ENCODE measurements around the gene CLCN7. TPM values are rescaled to one million over a fixed set of nuclear protein-coding genes. Genes with fewer than 3 reads are reported as not detected.

The CLCN7 gene
- total and polyA plus RNA-seq, 9 of the 15 experiments (the other 6 are each of a cell fraction or from before 2014, with no cell fraction given): 0.06 to 126 (median 18.7) TPM

DNA sequence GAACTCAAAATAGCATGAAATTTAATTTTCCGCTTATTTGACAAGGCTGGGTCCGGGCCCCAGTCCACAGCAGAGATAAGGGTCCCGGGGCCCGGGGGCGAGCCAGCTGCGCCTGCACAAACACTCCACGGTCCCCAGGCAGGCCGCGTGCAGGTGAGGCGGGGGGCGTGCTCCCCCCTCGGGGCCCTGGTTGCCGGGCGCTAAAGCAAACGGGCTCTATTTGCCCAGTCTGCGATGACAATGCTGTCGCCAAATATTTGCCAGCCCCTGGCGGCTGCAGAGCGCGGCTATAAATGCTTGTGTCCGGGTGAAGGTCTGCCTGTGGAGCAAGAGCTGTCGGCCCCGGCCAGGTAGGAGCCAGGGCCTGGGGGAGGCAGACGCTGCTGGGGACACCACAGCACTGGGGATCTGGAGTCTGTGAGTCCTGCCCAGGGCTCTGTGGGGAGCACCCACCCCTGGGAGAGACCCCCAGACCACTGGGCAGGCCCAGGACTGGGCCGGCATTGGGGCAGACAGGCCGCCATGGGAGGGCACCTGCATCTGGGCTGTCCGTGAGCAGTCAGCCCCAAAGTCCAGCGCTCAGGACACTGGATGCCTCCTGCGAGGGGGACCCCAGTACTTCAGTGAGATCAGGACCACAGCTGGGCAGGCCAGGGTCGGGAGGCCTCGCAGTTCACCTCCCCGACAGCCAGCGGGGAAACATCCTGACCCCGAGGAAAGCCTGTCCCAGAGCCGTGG is 43.9 kb downstream of the CLCN7 start, which contains the start of gene PERCC1:
PERCC1 (plus strand) TSS at position 320 of the 738 bp plus-strand sequence. CDS start 1,516 bp downstream, outside the sequence.
- Histone ChIP-seq H3K36me3 (ENCODE audit: control insufficient read depth, insufficient read depth, low read length) (no peaks in the 10 kb centered on the region), H3K9ac (ENCODE audit: insufficient read depth in 1 of 2, low read depth in 2 of 2, low read length in 2 of 2) (peak within 1 kb of the TSS in 1 of 2 experiments; percentile 61; a peak in 2 of 4 replicates), H3K9me3 (replicated peaks; ENCODE audit: control insufficient read depth, insufficient read depth, low read depth, low read length) (no peaks in the 10 kb centered on the region), H3K9me1 (ENCODE audit: control insufficient read depth, insufficient read depth, low read length) (no peaks in the 10 kb centered on the region), H3K4me3 (no peak within 1 kb of the TSS), H3K4me2 (ENCODE audit: insufficient read depth, low read length) (no peak within 1 kb of the TSS), H3K27ac (ENCODE audit: extremely low read depth, low read depth, low read length) (no peak within 1 kb of the TSS), H3K79me2 (ENCODE audit: control insufficient read depth, insufficient read depth, low read length) (no peaks in the 10 kb centered on the region), H3K4me1 (replicated peaks in 1 of 2; ENCODE audit: control insufficient read depth in 2 of 2, insufficient read depth in 2 of 2, low read length in 2 of 2) (peaks cover 0 to 93% of the 10 kb centered on the region in 2 experiments; a peak in 2 of 5 replicates), H4K20me1 (replicated peaks; ENCODE audit: control insufficient read depth, insufficient read depth, low read length) (no peaks in the 10 kb centered on the region), H2AFZ (ENCODE audit: low read depth, low read length) (no peak within 1 kb of the TSS), H3K27me3 (ENCODE audit: control insufficient read depth in 2 of 2, insufficient read depth in 2 of 2, low read length in 2 of 2) (peaks cover 0 to 15% of the 10 kb centered on the region in 2 experiments; a peak in 2 of 5 replicates)
- ChIA-PET POLR2A (interaction anchor here (1.4 kb wide), 1 partner anchor 10 kb away, joined by 6 read pairs; the partner anchor contains the start of gene UQCC4), CTCF (ENCODE audit: low intra/inter-chr PET ratio) (no interaction called here)
- in situ Hi-C loops (cut with MboI) (no loop called here), intact Hi-C loops (cut with micrococcal nuclease) (no loop called here)
- ATAC-seq (peak; percentile 39; the same call in 2 of the 3 replicates), FAIRE-seq (no peak), DNase-seq (ENCODE audit: extremely low read depth in 1 of 4, low spot score in 3 of 4) (peak in 1 of 4 experiments; percentile 38)
- 29% methylated on average over 22 of the region's 35 CpGs for WGBS (ENCODE audit: insufficient coverage, low coverage, missing lambda C conversion rate)
- BruUV-seq (replicated peaks): no TSS peak
- TF ChIP-seq PCBP1 (IDR thresholded peaks at IDR 0.05; ENCODE audit: low read depth, low read length, poor library complexity, severe bottlenecking) (peak; percentile 30), HMGN3 (IDR thresholded peaks at IDR 0.05; ENCODE audit: borderline replicate concordance, extremely low read depth, insufficient read length, low read depth, low read length) (peak; percentile 25), MECOM (CRISPR knock-in tag; IDR thresholded peaks at IDR 0.05) (no peak), NCOR1 (IDR thresholded peaks at IDR 0.05) (no peak), SMAD4 (CRISPR knock-in tag; conservative IDR thresholded peaks at IDR 0.05) (no peak), ZBTB7A (IDR thresholded peaks at IDR 0.05; ENCODE audit: borderline replicate concordance, control insufficient read depth, low read depth, low read length) (peak; percentile 32; the same call in 1 of the 2 replicates)
- TF ChIP-seq, protein P1, sequence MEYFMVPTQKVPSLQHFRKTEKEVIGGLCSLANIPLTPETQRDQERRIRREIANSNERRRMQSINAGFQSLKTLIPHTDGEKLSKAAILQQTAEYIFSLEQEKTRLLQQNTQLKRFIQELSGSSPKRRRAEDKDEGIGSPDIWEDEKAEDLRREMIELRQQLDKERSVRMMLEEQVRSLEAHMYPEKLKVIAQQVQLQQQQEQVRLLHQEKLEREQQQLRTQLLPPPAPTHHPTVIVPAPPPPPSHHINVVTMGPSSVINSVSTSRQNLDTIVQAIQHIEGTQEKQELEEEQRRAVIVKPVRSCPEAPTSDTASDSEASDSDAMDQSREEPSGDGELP (CRISPR knock-in tag; IDR thresholded peaks at IDR 0.05; ENCODE audit: borderline replicate concordance): 0 out of 2 replicates have a peak, but pooled peaks have one; percentile 21
- TF ChIP-seq, protein P2, sequence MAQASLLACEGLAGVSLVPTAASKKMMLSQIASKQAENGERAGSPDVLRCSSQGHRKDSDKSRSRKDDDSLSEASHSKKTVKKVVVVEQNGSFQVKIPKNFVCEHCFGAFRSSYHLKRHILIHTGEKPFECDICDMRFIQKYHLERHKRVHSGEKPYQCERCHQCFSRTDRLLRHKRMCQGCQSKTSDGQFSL (CRISPR knock-in tag; IDR thresholded peaks at IDR 0.05): no peak
- TF ChIP-seq, protein P2 (tag; IDR thresholded peaks at IDR 0.05): no peak
- TF ChIP-seq, protein P3, sequence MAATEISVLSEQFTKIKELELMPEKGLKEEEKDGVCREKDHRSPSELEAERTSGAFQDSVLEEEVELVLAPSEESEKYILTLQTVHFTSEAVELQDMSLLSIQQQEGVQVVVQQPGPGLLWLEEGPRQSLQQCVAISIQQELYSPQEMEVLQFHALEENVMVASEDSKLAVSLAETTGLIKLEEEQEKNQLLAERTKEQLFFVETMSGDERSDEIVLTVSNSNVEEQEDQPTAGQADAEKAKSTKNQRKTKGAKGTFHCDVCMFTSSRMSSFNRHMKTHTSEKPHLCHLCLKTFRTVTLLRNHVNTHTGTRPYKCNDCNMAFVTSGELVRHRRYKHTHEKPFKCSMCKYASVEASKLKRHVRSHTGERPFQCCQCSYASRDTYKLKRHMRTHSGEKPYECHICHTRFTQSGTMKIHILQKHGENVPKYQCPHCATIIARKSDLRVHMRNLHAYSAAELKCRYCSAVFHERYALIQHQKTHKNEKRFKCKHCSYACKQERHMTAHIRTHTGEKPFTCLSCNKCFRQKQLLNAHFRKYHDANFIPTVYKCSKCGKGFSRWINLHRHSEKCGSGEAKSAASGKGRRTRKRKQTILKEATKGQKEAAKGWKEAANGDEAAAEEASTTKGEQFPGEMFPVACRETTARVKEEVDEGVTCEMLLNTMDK (IDR thresholded peaks at IDR 0.05; ENCODE audit: borderline replicate concordance, insufficient read depth, low read depth, low read length, poor library complexity, severe bottlenecking): peak; percentile 61
- TF ChIP-seq, protein P4, sequence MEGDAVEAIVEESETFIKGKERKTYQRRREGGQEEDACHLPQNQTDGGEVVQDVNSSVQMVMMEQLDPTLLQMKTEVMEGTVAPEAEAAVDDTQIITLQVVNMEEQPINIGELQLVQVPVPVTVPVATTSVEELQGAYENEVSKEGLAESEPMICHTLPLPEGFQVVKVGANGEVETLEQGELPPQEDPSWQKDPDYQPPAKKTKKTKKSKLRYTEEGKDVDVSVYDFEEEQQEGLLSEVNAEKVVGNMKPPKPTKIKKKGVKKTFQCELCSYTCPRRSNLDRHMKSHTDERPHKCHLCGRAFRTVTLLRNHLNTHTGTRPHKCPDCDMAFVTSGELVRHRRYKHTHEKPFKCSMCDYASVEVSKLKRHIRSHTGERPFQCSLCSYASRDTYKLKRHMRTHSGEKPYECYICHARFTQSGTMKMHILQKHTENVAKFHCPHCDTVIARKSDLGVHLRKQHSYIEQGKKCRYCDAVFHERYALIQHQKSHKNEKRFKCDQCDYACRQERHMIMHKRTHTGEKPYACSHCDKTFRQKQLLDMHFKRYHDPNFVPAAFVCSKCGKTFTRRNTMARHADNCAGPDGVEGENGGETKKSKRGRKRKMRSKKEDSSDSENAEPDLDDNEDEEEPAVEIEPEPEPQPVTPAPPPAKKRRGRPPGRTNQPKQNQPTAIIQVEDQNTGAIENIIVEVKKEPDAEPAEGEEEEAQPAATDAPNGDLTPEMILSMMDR (IDR thresholded peaks at IDR 0.05 in 2 of 3, conservative IDR thresholded peaks at IDR 0.05 in 1 of 3; ENCODE audit: insufficient read depth in 2 of 3, low read depth in 1 of 3, low read length in 3 of 3): peak in 2 of 3 experiments; percentile 18 to 19; a peak in 1 of 6 replicates

All from K562 (cell line).